Astrocyte (in vitro differentiated cells and primary cell): ENCODE results near the gene CD46. TPM values are rescaled to one million over a fixed set of nuclear protein-coding genes. Genes with fewer than 3 reads are reported as not detected.

Experiments used
- DNase-seq: peaks from one replicate; pipeline ENCODE4 v3.0.0-alpha.2; 2010; ENCODE audit warnings: low read depth
- FAIRE-seq: peaks from 2 replicates; lab custom pipeline; 2011; peaks lifted over from hg19 to GRCh38; lab: Jason Lieb, UNC
- H2AFZ ChIP-seq: 2 replicates; pipeline ENCODE4 v1.6.0; 2012; ENCODE audit warnings: low read depth, low read length, inconsistent platforms
- H3K27ac ChIP-seq: 2 replicates; pipeline ENCODE4 v1.5.1; 2011; ENCODE audit warnings: low read depth, low read length, inconsistent platforms
- H3K27me3 ChIP-seq: 2 replicates; pipeline ENCODE4 v1.6.0; 2011; ENCODE audit warnings: low read length, inconsistent platforms; ENCODE audit not compliant: insufficient read depth
- H3K36me3 ChIP-seq: 2 replicates; pipeline ENCODE4 v1.5.1; 2011; ENCODE audit warnings: low read length, inconsistent platforms; ENCODE audit not compliant: insufficient read depth
- H3K4me1 ChIP-seq: 2 replicates; pipeline ENCODE4 v1.5.1; 2011; ENCODE audit warnings: low read length, inconsistent platforms; ENCODE audit not compliant: insufficient read depth
- H3K4me2 ChIP-seq: 2 replicates; pipeline ENCODE4 v1.6.0; 2012; ENCODE audit warnings: low read length, inconsistent platforms
- H3K4me3 ChIP-seq: 2 replicates; pipeline ENCODE4 v1.5.1; 2011; ENCODE audit warnings: low read depth, mild to moderate bottlenecking, low read length, inconsistent platforms; ENCODE audit not compliant: insufficient read depth
- H3K79me2 ChIP-seq: 2 replicates; pipeline ENCODE4 v1.6.0; 2012; ENCODE audit warnings: mild to moderate bottlenecking, low read length, inconsistent platforms; ENCODE audit not compliant: insufficient read depth
- H3K9ac ChIP-seq: 2 replicates; pipeline ENCODE4 v1.6.0; 2012; ENCODE audit warnings: mild to moderate bottlenecking, low read length, inconsistent platforms
- H3K9me3 ChIP-seq: 2 replicates; pipeline ENCODE4 v1.5.1; 2012; ENCODE audit warnings: low read depth, mild to moderate bottlenecking, low read length, inconsistent platforms; ENCODE audit not compliant: insufficient read depth
- H4K20me1 ChIP-seq: 2 replicates; pipeline ENCODE4 v1.6.0; 2012; ENCODE audit warnings: low read length, inconsistent platforms; ENCODE audit not compliant: insufficient read depth
- H3K27ac Mint-ChIP-seq: one replicate; pipeline ENCODE4 v1.8.0; 2021; ENCODE audit warnings: mild to moderate bottlenecking, mixed read lengths; ENCODE audit not compliant: unreplicated experiment
- H3K27me3 Mint-ChIP-seq: one replicate; pipeline ENCODE4 v1.8.0; 2021; ENCODE audit warnings: low read depth, mixed read lengths; ENCODE audit not compliant: unreplicated experiment
- H3K36me3 Mint-ChIP-seq: one replicate; pipeline ENCODE4 v1.8.0; 2021; ENCODE audit warnings: low read depth, mixed read lengths; ENCODE audit not compliant: unreplicated experiment
- H3K4me1 Mint-ChIP-seq: one replicate; pipeline ENCODE4 v1.8.0; 2021; ENCODE audit warnings: low read depth, mixed read lengths; ENCODE audit not compliant: unreplicated experiment
- H3K4me3 Mint-ChIP-seq: one replicate; pipeline ENCODE4 v1.8.0; 2021; ENCODE audit warnings: mild to moderate bottlenecking, moderate library complexity, mixed read lengths; ENCODE audit not compliant: unreplicated experiment
- H3K9me3 Mint-ChIP-seq: one replicate; pipeline ENCODE4 v1.8.0; 2021; ENCODE audit warnings: mild to moderate bottlenecking, mixed read lengths; ENCODE audit not compliant: unreplicated experiment
- EZH2 ChIP-seq: IDR thresholded peaks from 2 replicates; pipeline ENCODE4 v1.6.1; 2012; ENCODE audit warnings: mild to moderate bottlenecking, low read length, inconsistent platforms; ENCODE audit not compliant: insufficient read depth
- total RNA-seq: library from RNA; stranded (reverse); gene quantifications from 2 replicates; pipeline ENCODE4 v1.2.1, GENCODE V29; 2021
- TF ChIP-seq, protein P1 (sequence below): IDR thresholded peaks from 2 replicates; pipeline ENCODE4 v1.5.1; 2011; ENCODE audit warnings: low read depth, mild to moderate bottlenecking, inconsistent platforms, low read length, moderate library complexity; ENCODE audit not compliant: insufficient read depth

The CD46 gene
- total RNA-seq, 1 donor from 2014 or later = 176 TPM

DNA sequence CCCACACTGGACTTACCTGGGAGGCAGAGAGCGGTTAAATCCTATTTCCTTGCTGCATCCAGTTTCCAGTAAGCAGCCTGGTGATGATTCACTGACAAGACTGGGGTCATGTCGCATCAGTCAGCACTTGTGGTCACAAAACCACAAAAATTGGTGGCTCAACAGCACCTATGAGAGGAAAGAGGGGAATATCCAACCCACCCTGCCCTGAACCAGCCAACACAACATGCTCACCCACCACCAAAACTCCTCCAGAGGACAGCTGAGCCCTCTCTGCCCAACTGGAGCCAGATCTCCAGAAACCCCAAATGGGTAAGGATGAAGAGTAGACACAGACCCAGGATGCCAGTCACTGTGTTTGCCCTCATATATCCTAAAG lies 64.0 kb downstream of the CD46 start:
- H3K79me2 ChIP-seq = no peaks in the 10 kb centered on the region
- H3K4me3 ChIP-seq = no peak overlapping the region
- no peak for FAIRE-seq
- H3K27ac ChIP-seq = no peak overlapping the region
- H3K9me3 ChIP-seq = no peaks in the 10 kb centered on the region
- H3K27me3 ChIP-seq = no peaks in the 10 kb centered on the region
- Mint-ChIP-seq H3K36me3 (peaks cover 12% of the 10 kb centered on the region), H3K4me1 (peaks cover 44% of the 10 kb centered on the region), H3K27ac (peak overlapping the region; percentile 50), H3K4me3 (peak overlapping the region; percentile 42), H3K27me3 (peaks cover 2% of the 10 kb centered on the region), H3K9me3 (peaks cover 2% of the 10 kb centered on the region)
- no peaks in the 10 kb centered on the region for H4K20me1 ChIP-seq
- peak overlapping the region; percentile 13 for H3K4me2 ChIP-seq
- no peak overlapping the region for H2AFZ ChIP-seq
- no peak overlapping the region for H3K9ac ChIP-seq
- no peaks in the 10 kb centered on the region for H3K36me3 ChIP-seq
- TF ChIP-seq, protein P1, sequence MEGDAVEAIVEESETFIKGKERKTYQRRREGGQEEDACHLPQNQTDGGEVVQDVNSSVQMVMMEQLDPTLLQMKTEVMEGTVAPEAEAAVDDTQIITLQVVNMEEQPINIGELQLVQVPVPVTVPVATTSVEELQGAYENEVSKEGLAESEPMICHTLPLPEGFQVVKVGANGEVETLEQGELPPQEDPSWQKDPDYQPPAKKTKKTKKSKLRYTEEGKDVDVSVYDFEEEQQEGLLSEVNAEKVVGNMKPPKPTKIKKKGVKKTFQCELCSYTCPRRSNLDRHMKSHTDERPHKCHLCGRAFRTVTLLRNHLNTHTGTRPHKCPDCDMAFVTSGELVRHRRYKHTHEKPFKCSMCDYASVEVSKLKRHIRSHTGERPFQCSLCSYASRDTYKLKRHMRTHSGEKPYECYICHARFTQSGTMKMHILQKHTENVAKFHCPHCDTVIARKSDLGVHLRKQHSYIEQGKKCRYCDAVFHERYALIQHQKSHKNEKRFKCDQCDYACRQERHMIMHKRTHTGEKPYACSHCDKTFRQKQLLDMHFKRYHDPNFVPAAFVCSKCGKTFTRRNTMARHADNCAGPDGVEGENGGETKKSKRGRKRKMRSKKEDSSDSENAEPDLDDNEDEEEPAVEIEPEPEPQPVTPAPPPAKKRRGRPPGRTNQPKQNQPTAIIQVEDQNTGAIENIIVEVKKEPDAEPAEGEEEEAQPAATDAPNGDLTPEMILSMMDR = no peak
- TF ChIP-seq EZH2 = no peak
- peaks cover 5% of the 10 kb centered on the region for H3K4me1 ChIP-seq
- peak; percentile 33 for DNase-seq

DNA sequence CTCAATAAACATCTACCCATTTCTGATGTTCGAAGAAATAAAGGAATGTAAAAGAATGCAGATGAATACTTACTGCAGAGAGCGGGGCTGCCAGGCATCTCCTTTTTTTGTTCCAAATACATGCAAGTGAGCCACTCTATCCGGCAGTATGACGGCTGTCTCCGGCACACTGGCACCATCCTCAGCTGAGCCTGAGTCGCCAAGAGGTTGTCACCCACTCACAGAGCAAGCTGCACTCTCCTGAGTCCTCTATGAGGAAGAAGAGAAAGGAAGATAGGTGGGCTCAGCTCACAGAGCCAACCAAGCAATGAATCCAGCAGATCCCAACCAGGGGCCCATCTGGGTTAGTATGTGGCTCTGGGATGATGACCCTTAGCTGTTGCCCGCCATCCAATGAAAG lies 65.3 kb downstream of the CD46 start:
- Histone ChIP-seq H3K27ac (no peak overlapping the region), H4K20me1 (no peaks in the 10 kb centered on the region), H3K36me3 (no peaks in the 10 kb centered on the region), H3K79me2 (no peaks in the 10 kb centered on the region), H3K9ac (no peak overlapping the region), H3K4me3 (no peak overlapping the region), H3K9me3 (no peaks in the 10 kb centered on the region), H2AFZ (no peak overlapping the region), H3K4me2 (no peak overlapping the region), H3K4me1 (peaks cover 5% of the 10 kb centered on the region), H3K27me3 (no peaks in the 10 kb centered on the region)
- FAIRE-seq (no peak), DNase-seq (no peak)
- H3K4me3 Mint-ChIP-seq = no peak overlapping the region
- H3K4me1 Mint-ChIP-seq = peaks cover 44% of the 10 kb centered on the region
- H3K36me3 Mint-ChIP-seq = peaks cover 9% of the 10 kb centered on the region
- TF ChIP-seq, protein P1 = no peak
- no peak for TF ChIP-seq EZH2
- peak overlapping the region; percentile 47 for H3K27ac Mint-ChIP-seq
- no peaks in the 10 kb centered on the region for H3K27me3 Mint-ChIP-seq
- no peaks in the 10 kb centered on the region for H3K9me3 Mint-ChIP-seq

DNA sequence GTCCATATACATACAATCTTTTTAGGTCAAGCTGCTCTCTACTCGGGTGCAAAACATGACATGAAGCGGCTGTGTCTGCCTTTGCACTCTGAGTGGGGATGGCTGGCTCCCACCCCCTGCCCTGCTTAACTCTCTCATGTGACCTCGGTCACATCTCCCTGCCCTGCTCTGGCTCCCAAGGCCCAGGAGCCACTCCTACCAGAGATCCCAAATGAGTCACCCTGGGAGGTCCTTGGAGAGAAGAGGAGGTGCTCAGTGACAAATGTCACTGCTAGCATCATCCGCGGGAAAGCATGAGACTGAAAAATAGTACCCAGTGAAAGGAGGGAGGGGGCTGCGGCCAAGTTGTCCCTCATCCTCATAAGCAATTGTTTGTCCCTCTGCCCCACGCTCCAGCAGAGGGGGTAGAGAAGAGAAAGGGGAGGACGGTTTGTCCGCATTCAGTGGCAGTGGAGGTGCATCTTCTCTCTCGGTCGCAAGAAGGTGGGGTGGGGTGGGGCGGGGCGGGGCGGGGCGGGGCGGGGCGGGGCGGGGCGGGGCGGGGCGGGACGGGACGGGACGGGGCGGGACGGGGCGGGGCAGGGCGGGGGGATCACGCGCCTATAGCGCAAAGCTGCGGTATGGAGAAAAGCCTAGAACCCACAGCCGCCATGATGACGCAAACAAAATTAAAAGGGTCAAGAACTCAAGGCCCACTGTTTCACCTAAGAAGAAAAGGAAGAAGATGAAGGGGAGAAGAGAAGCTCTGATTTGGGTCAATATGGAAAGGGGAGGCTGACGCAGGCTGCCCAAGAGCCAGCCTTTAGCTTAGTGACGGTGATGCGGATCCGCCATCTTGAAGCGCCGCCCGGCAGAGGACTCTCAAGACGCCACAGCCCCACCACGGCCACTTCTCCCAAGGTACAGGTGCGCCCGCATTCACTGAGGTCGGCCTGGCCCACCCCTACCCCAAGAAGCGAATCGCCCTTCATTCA lies 66.2 kb downstream of the CD46 start:
- H3K79me2 ChIP-seq = no peaks in the 10 kb centered on the region
- no peak for TF ChIP-seq EZH2
- TF ChIP-seq, protein P1 = no peak
- H3K4me2 ChIP-seq = peak overlapping the region; percentile 80
- Mint-ChIP-seq H3K9me3 (no peaks in the 10 kb centered on the region), H3K36me3 (peaks cover 8% of the 10 kb centered on the region), H3K4me1 (peaks cover 43% of the 10 kb centered on the region), H3K4me3 (peak overlapping the region; percentile 45), H3K27me3 (no peaks in the 10 kb centered on the region), H3K27ac (peak overlapping the region; percentile 69)
- no peaks in the 10 kb centered on the region for H3K36me3 ChIP-seq
- no peak overlapping the region for H2AFZ ChIP-seq
- H3K27ac ChIP-seq = no peak overlapping the region
- H3K9me3 ChIP-seq = no peaks in the 10 kb centered on the region
- H3K4me1 ChIP-seq = peaks cover 5% of the 10 kb centered on the region
- H4K20me1 ChIP-seq = no peaks in the 10 kb centered on the region
- H3K27me3 ChIP-seq = no peaks in the 10 kb centered on the region
- DNase-seq = no peak
- no peak overlapping the region for H3K4me3 ChIP-seq
- no peak for FAIRE-seq
- peak overlapping the region; percentile 47 for H3K9ac ChIP-seq
